Measurements from ENCODE around the gene TNP2.

TNP2 gene

DNA sequence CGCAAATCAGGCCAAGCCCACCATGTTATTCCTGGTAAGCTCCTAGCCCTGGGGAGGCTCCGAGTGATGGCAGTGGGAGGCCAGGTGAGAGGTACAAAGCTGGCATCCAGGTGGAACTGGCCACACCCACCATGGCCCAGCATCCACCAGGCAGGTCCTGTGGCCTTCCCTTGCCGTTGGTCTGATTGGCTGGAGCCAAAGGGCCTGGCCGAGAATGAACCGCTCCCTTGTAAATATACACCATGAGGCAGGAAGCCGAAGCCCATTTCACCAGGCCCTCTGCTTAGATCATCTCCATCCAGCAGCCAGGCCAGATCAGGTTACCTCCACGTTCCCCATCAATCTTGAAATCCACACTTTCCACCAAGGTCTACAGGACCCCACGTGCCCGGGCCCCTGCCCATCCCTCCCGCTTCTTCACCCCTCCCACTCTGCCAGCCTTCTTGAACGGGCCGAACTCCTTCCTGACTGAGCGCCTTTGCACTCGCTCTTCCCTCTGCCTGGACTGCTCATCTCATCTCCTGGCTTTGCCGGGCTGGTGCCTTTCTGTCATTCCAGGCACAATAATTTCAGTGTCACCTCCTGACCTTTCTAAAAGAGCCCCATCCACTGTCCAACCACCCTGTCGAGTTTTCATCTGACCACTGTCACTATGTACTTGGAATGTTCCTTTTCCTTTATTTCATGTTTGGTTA, 18.9 kb downstream of the TNP2 start:
- Histone ChIP-seq H3K9ac (no peak overlapping the region), H3K27ac (no peak overlapping the region), H3K4me2 (no peak overlapping the region), H2AFZ (ENCODE audit: low read depth) (no peak overlapping the region), H3K36me3 (ENCODE audit: insufficient read depth) (no peaks in the 10 kb centered on the region), H3K4me1 (ENCODE audit: low read depth, poor library complexity, severe bottlenecking) (peaks cover 20% of the 10 kb centered on the region), H3K79me2 (ENCODE audit: insufficient read depth, low read depth) (no peaks in the 10 kb centered on the region), H3K27me3 (ENCODE audit: insufficient read depth, low read depth) (no peaks in the 10 kb centered on the region), H4K20me1 (ENCODE audit: insufficient read depth) (no peaks in the 10 kb centered on the region), H3K4me3 (IDR thresholded peaks at IDR 0.05; ENCODE audit: insufficient read depth, low read depth, low read length) (no peak overlapping the region)
- no peak for TF ChIP-seq CTCF (conservative IDR thresholded peaks at IDR 0.05; ENCODE audit: low read depth, low read length)

- Histone ChIP-seq H3K9ac (no peak overlapping the region), H2AFZ (ENCODE audit: low read depth) (no peak overlapping the region), H3K4me3 (IDR thresholded peaks at IDR 0.05; ENCODE audit: insufficient read depth, low read depth, low read length) (no peak overlapping the region), H3K4me1 (ENCODE audit: low read depth, poor library complexity, severe bottlenecking) (peaks cover 21% of the 10 kb centered on the region), H3K27me3 (ENCODE audit: insufficient read depth, low read depth) (no peaks in the 10 kb centered on the region), H3K4me2 (no peak overlapping the region), H3K79me2 (ENCODE audit: insufficient read depth, low read depth) (no peaks in the 10 kb centered on the region), H3K27ac (no peak overlapping the region), H4K20me1 (ENCODE audit: insufficient read depth) (no peaks in the 10 kb centered on the region), H3K36me3 (ENCODE audit: insufficient read depth) (no peaks in the 10 kb centered on the region)
- TF ChIP-seq CTCF (conservative IDR thresholded peaks at IDR 0.05; ENCODE audit: low read depth, low read length) = no peak
Measured at GRCh38 chr16:11249233-11250061, 19.7 kb downstream of the TNP2 start.

GRCh38 chr16:11248133-11248532, 21.0 kb downstream of the TNP2 start:
- Histone ChIP-seq H3K4me3 (IDR thresholded peaks at IDR 0.05; ENCODE audit: insufficient read depth, low read depth, low read length) (no peak overlapping the region), H3K27ac (no peak overlapping the region), H3K4me1 (ENCODE audit: low read depth, poor library complexity, severe bottlenecking) (peaks cover 16% of the 10 kb centered on the region), H3K4me2 (no peak overlapping the region), H3K36me3 (ENCODE audit: insufficient read depth) (no peaks in the 10 kb centered on the region), H4K20me1 (ENCODE audit: insufficient read depth) (no peaks in the 10 kb centered on the region), H3K27me3 (ENCODE audit: insufficient read depth, low read depth) (no peaks in the 10 kb centered on the region), H3K9ac (no peak overlapping the region), H2AFZ (ENCODE audit: low read depth) (no peak overlapping the region), H3K79me2 (ENCODE audit: insufficient read depth, low read depth) (no peaks in the 10 kb centered on the region)
- no peak for TF ChIP-seq CTCF (conservative IDR thresholded peaks at IDR 0.05; ENCODE audit: low read depth, low read length)

- Histone ChIP-seq H3K36me3 (ENCODE audit: insufficient read depth) (no peaks in the 10 kb centered on the region), H3K79me2 (ENCODE audit: insufficient read depth, low read depth) (no peaks in the 10 kb centered on the region), H3K4me3 (IDR thresholded peaks at IDR 0.05; ENCODE audit: insufficient read depth, low read depth, low read length) (no peak overlapping the region), H3K9ac (no peak overlapping the region), H3K4me1 (ENCODE audit: low read depth, poor library complexity, severe bottlenecking) (peaks cover 18% of the 10 kb centered on the region), H3K27me3 (ENCODE audit: insufficient read depth, low read depth) (no peaks in the 10 kb centered on the region), H3K27ac (no peak overlapping the region), H3K4me2 (peak overlapping the region; percentile 7; the same call in 1 of the 2 replicates), H4K20me1 (ENCODE audit: insufficient read depth) (no peaks in the 10 kb centered on the region), H2AFZ (ENCODE audit: low read depth) (no peak overlapping the region)
- TF ChIP-seq CTCF (conservative IDR thresholded peaks at IDR 0.05; ENCODE audit: low read depth, low read length) = no peak
Measured at GRCh38 chr16:11245988-11246387, 23.1 kb downstream of the TNP2 start.

All from KMS-11 (cell line).